Keratinocyte (primary cell): Measurements from ENCODE around the gene PTCRA. TPM values are rescaled to one million over a fixed set of nuclear protein-coding genes. Genes with fewer than 3 reads are reported as not detected.
"Not testable (repeated sequence)": the region's sequence is repeated elsewhere in the genome, so short reads cannot be mapped to it uniquely, and the experiment has no call there.

Source experiments
- DNase-seq: peaks from one replicate; pipeline ENCODE4 v3.0.0-alpha.2; 2011; ENCODE audit warnings: low read depth, missing footprints, low spot score
- FAIRE-seq: peaks from 2 replicates; lab custom pipeline; 2011; peaks lifted over from hg19 to GRCh38; lab: Jason Lieb, UNC
- H2AFZ ChIP-seq: 2 replicates; pipeline ENCODE4 v1.6.0; 2012; ENCODE audit warnings: low read length, control low read depth, inconsistent platforms; ENCODE audit not compliant: control insufficient read depth
- H3K27ac ChIP-seq: 2 replicates; pipeline ENCODE4 v1.5.1; 2011; ENCODE audit warnings: low read length; ENCODE audit not compliant: control insufficient read depth, insufficient read depth
- H3K27me3 ChIP-seq: 3 replicates; pipeline ENCODE4 v1.6.0; 2011; ENCODE audit warnings: low read length; ENCODE audit not compliant: control insufficient read depth, insufficient read depth; ENCODE audit errors: extremely low read depth
- H3K36me3 ChIP-seq, 2 experiments: 2 replicates in 1 of 2; 3 replicates in 1 of 2; pipeline ENCODE4 v1.5.1; 2011; ENCODE audit warnings: low read length in 2 of 2, mild to moderate bottlenecking in 1 of 2; ENCODE audit not compliant: control insufficient read depth in 2 of 2, insufficient read depth in 2 of 2; ENCODE audit errors: extremely low read depth in 1 of 2
- H3K4me1 ChIP-seq: 3 replicates; pipeline ENCODE4 v1.5.1; 2011; ENCODE audit warnings: low read length; ENCODE audit not compliant: control insufficient read depth, insufficient read depth; ENCODE audit errors: extremely low read depth
- H3K4me2 ChIP-seq: 3 replicates; pipeline ENCODE4 v1.6.0; 2011; ENCODE audit warnings: low read depth, low read length; ENCODE audit not compliant: control insufficient read depth, insufficient read depth; ENCODE audit errors: extremely low read depth
- H3K4me3 ChIP-seq, 3 experiments: fragments of 200-600 bp in 1 of 3; sonication (generic) in 1 of 3; 2 replicates in 2 of 3; 3 replicates in 1 of 3; pipeline ENCODE4 v1.5.1; 2011 to 2016; ENCODE audit warnings: low read length in 3 of 3, mild to moderate bottlenecking in 3 of 3, control low read depth in 2 of 3, inconsistent platforms in 1 of 3, low read depth in 1 of 3, mixed read lengths in 1 of 3, mixed run types in 1 of 3, moderate library complexity in 1 of 3; ENCODE audit not compliant: control insufficient read depth in 2 of 3, insufficient read depth in 2 of 3; ENCODE audit errors: extremely low read depth in 1 of 3
- H3K79me2 ChIP-seq: 2 replicates; pipeline ENCODE4 v1.6.0; 2012; ENCODE audit warnings: low read length; ENCODE audit not compliant: control insufficient read depth, insufficient read depth
- H3K9ac ChIP-seq: 3 replicates; pipeline ENCODE4 v1.6.0; 2011; ENCODE audit warnings: low read length; ENCODE audit not compliant: control insufficient read depth, insufficient read depth; ENCODE audit errors: extremely low read depth
- H3K9me1 ChIP-seq: 3 replicates; pipeline ENCODE4 v1.6.0; 2011; ENCODE audit warnings: low read length; ENCODE audit not compliant: control insufficient read depth, insufficient read depth; ENCODE audit errors: extremely low read depth
- H3K9me3 ChIP-seq: 2 replicates; pipeline ENCODE4 v1.5.1; 2012; ENCODE audit warnings: low read depth, low read length; ENCODE audit not compliant: control insufficient read depth
- H4K20me1 ChIP-seq: 3 replicates; pipeline ENCODE4 v1.6.0; 2011; ENCODE audit warnings: low read length; ENCODE audit not compliant: control insufficient read depth, insufficient read depth; ENCODE audit errors: extremely low read depth
- CTCF ChIP-seq, 3 experiments: IDR thresholded peaks in 1 of 3; conservative IDR thresholded peaks in 1 of 3; optimal IDR thresholded peaks in 1 of 3; 2 replicates in 2 of 3; 3 replicates in 1 of 3; pipeline versions ENCODE3 to v1.5.1; 2011; ENCODE audit warnings: low read length in 3 of 3, mild to moderate bottlenecking in 3 of 3, moderate library complexity in 2 of 3, control low read depth in 1 of 3, inconsistent platforms in 1 of 3; ENCODE audit not compliant: insufficient read depth in 2 of 3; ENCODE audit errors: extremely low read depth in 1 of 3
- EZH2 ChIP-seq: IDR thresholded peaks from one replicate; pipeline ENCODE4 v1.6.1; 2012; ENCODE audit warnings: inconsistent platforms, mild to moderate bottlenecking, low read length, moderate library complexity
- dilution Hi-C: fragments of 300-500 bp; cut with MboI; formaldehyde crosslinking; loops from one replicate; pipeline ENCODE4 v1.7.0; 2020; ENCODE audit warnings: low sequenced_read_pairs; ENCODE audit not compliant: extremely low pct_ligation_motif_present
- polyA plus RNA-seq, 5 experiments: library from polyadenylated mRNA; depleted of rRNA in 3 of 5; stranded (reverse) in 3 of 5; stranded (forward) in 1 of 5; unstranded in 1 of 5; fragments of >200 nt; gene quantifications; 1 replicate in 1 of 5; 2 replicates in 3 of 5; 3 replicates in 1 of 5; pipeline versions ENCODE4 v1.2.1 to v1.2.3, GENCODE V29; 2011 to 2012; ENCODE audit warnings: missing spikeins in 2 of 5, low read depth in 1 of 5, low replicate concordance in 1 of 5

The PTCRA gene
- polyA plus RNA-seq, 1 donor (not counting 4 experiments of a cell fraction or from before 2014, with no cell fraction given), result not detected

- Histone ChIP-seq H2AFZ (no peak overlapping the region), H3K79me2 (no peaks in the 10 kb centered on the region), H3K9me3 (no peaks in the 10 kb centered on the region), H4K20me1 (no peaks in the 10 kb centered on the region), H3K4me3 (no peak overlapping the region), H3K4me1 (no peaks in the 10 kb centered on the region), H3K36me3 (no peaks in the 10 kb centered on the region), H3K4me2 (no peak overlapping the region), H3K27me3 (no peaks in the 10 kb centered on the region), H3K27ac (no peak overlapping the region), H3K9ac (no peak overlapping the region), H3K9me1 (no peaks in the 10 kb centered on the region)
- DNase-seq (no peak), FAIRE-seq (no peak)
- dilution Hi-C loops, result no loop called here
- TF ChIP-seq CTCF (optimal IDR thresholded peaks at IDR 0.05 in 1 of 3, IDR thresholded peaks at IDR 0.05 in 1 of 3, conservative IDR thresholded peaks at IDR 0.05 in 1 of 3; ENCODE audit: extremely low read depth in 1 of 3, insufficient read depth in 2 of 3, low read length in 3 of 3), result no peak
- no peak for TF ChIP-seq EZH2
Observed at GRCh38 chr6:42899871-42900270, 16.0 kb upstream of the PTCRA start.

GRCh38 chr6:42901538-42901957 is 14.3 kb upstream of the PTCRA start:
- no peaks in the 10 kb centered on the region for H4K20me1 ChIP-seq
- no peak overlapping the region for H3K27ac ChIP-seq
- no peak overlapping the region for H3K4me3 ChIP-seq
- H3K4me2 ChIP-seq, result peak overlapping the region; percentile 46
- H3K9ac ChIP-seq, result no peak overlapping the region
- dilution Hi-C loops, result no loop called here
- no peaks in the 10 kb centered on the region for H3K9me1 ChIP-seq
- no peaks in the 10 kb centered on the region for H3K9me3 ChIP-seq
- no peak for FAIRE-seq
- TF ChIP-seq CTCF (optimal IDR thresholded peaks at IDR 0.05 in 1 of 3, IDR thresholded peaks at IDR 0.05 in 1 of 3, conservative IDR thresholded peaks at IDR 0.05 in 1 of 3; ENCODE audit: extremely low read depth in 1 of 3, insufficient read depth in 2 of 3, low read length in 3 of 3), result peak; percentile 57 to 83 (median 81)
- no peak for TF ChIP-seq EZH2
- H3K36me3 ChIP-seq, result no peaks in the 10 kb centered on the region
- no peak overlapping the region for H2AFZ ChIP-seq
- no peaks in the 10 kb centered on the region for H3K79me2 ChIP-seq
- no peaks in the 10 kb centered on the region for H3K4me1 ChIP-seq
- no peak for DNase-seq
- no peaks in the 10 kb centered on the region for H3K27me3 ChIP-seq

GRCh38 chr6:42902429-42903263 is 13.2 kb upstream of the PTCRA start:
- H3K4me2 ChIP-seq, H3K36me3 ChIP-seq, H4K20me1 ChIP-seq, DNase-seq, H3K9me3 ChIP-seq, H3K4me3 ChIP-seq, H2AFZ ChIP-seq, H3K79me2 ChIP-seq, dilution Hi-C loops, H3K4me1 ChIP-seq, H3K9me1 ChIP-seq, H3K9ac ChIP-seq, H3K27me3 ChIP-seq, FAIRE-seq, H3K27ac ChIP-seq: not testable (repeated sequence)
